BJ (cell line): ENCODE data around the gene NEK8. TPM values are rescaled to one million over a fixed set of nuclear protein-coding genes. Genes with fewer than 3 reads are reported as not detected.

Experiments used
- CTCF ChIA-PET: fragments of 350-600 bp; formaldehyde crosslinking; extraction: SDS; loops from one replicate; lab custom pipeline; 2021; ENCODE audit warnings: antibody characterized with exemption, inconsistent platforms; lab: Yijun Ruan, JAX
- POLR2A ChIA-PET: fragments of 300-600 bp; sonication (Branson Sonifier 250); formaldehyde crosslinking; extraction: SDS; loops from one replicate; lab custom pipeline; 2021; ENCODE audit warnings: antibody characterized with exemption; lab: Charles Lee
- DNase-seq: peaks from one replicate; pipeline ENCODE4 v3.0.0-alpha.2; 2011; ENCODE audit warnings: low read depth
- H3K27me3 ChIP-seq: 2 replicates; pipeline ENCODE4 v1.6.0; 2011; ENCODE audit warnings: low read length; ENCODE audit not compliant: control insufficient read depth, insufficient read depth
- H3K36me3 ChIP-seq: 2 replicates; pipeline ENCODE4 v1.5.1; 2011; ENCODE audit warnings: low read length; ENCODE audit not compliant: control insufficient read depth, insufficient read depth
- H3K4me3 ChIP-seq: 2 replicates; pipeline ENCODE4 v1.5.1; 2011; ENCODE audit warnings: low read depth, mild to moderate bottlenecking, control low read depth, low read length
- polyA plus RNA-seq: library from polyadenylated mRNA; depleted of rRNA; stranded (reverse); fragments of >200 nt; gene quantifications from 2 replicates; pipeline ENCODE4 v1.2.3, GENCODE V29; 2011
- TF ChIP-seq, protein P1 (sequence below): IDR thresholded peaks from 2 replicates; pipeline ENCODE4 v1.5.1; 2011; ENCODE audit warnings: low read depth, mild to moderate bottlenecking, control low read depth, inconsistent platforms, low read length, moderate library complexity; ENCODE audit not compliant: insufficient read depth

NEK8 gene
- polyA plus RNA-seq, 1 experiment: 5.3 TPM

DNA sequence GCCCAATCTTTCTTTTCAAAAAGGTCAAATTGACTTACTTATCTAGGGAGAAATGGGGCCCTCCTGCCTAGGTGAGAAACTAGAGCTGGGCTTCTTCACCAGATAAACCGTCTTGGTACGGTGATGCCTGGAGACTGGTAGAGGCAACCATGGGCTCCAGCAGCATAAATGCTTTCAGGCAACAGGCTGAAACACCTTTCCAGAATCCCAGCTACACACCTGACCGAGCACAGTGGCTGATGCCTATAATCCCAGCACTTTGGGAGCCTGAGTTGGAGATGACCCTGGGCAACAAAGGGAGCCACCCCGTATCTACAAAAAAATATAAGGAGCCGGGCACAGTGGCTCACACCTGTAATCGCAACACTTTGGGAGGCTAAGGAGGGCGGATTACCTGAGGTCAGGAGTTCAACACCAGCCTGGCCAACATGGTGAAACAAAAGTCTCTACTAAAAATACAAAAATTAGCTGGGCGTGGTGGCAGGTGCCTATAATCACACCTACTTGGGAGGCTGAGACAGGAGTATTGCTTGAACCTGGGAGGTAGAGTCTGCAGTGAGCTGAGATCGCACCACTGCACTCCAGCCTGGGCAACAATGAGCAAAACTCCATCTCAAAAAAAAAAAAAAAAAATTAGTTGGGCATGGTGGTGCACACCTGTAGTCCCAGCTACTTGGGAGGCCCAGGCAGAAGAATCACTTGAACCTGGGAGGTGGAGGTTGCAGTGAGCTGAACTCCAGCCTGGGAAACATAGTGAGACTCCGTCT lies 23.2 kb downstream of the NEK8 start:
- Histone ChIP-seq H3K36me3 (peaks cover 36% of the 10 kb centered on the region), H3K27me3 (no peaks in the 10 kb centered on the region), H3K4me3 (no peak overlapping the region)
- TF ChIP-seq, protein P1, sequence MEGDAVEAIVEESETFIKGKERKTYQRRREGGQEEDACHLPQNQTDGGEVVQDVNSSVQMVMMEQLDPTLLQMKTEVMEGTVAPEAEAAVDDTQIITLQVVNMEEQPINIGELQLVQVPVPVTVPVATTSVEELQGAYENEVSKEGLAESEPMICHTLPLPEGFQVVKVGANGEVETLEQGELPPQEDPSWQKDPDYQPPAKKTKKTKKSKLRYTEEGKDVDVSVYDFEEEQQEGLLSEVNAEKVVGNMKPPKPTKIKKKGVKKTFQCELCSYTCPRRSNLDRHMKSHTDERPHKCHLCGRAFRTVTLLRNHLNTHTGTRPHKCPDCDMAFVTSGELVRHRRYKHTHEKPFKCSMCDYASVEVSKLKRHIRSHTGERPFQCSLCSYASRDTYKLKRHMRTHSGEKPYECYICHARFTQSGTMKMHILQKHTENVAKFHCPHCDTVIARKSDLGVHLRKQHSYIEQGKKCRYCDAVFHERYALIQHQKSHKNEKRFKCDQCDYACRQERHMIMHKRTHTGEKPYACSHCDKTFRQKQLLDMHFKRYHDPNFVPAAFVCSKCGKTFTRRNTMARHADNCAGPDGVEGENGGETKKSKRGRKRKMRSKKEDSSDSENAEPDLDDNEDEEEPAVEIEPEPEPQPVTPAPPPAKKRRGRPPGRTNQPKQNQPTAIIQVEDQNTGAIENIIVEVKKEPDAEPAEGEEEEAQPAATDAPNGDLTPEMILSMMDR: no peak
- no peak for DNase-seq
- ChIA-PET CTCF (interaction anchor here (0.6 to 18.7 kb wide), 11 partner anchors 9 to 201 kb away, joined by 3 to 416 read pairs (median 3); partner anchors contain the start of genes FLOT2, NEK8 and TLCD1), POLR2A (no interaction called here)

DNA sequence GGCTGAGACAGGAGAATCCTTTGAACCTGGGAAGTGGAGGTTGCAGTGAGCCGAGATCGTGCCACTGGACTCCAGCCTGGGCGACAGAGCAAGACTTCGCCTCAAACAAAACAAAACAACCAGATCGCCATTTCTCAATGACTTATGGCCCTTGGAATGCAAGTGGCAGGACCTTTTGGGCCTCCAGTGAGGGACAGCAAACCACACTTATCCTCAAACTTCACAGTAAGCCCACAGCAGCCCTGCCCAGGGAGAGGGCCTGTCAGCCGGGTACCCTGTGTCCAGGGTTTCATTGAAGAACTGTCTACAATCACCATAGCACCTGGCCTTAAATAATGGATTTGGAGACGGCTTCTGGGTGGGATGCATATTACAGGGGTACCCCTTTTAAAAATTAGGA lies 26.9 kb downstream of the NEK8 start:
- Histone ChIP-seq H3K36me3 (peaks cover 23% of the 10 kb centered on the region), H3K4me3 (no peak overlapping the region), H3K27me3 (no peaks in the 10 kb centered on the region)
- no peak for DNase-seq
- POLR2A ChIA-PET: no interaction called here
- CTCF ChIA-PET: interaction anchor here (0.7 to 18.7 kb wide), 2 partner anchors 27 to 99 kb away, joined by 3 to 416 read pairs; partner anchors contain the start of genes ERAL1, NEK8 and TLCD1
- TF ChIP-seq, protein P1: no peak

DNA sequence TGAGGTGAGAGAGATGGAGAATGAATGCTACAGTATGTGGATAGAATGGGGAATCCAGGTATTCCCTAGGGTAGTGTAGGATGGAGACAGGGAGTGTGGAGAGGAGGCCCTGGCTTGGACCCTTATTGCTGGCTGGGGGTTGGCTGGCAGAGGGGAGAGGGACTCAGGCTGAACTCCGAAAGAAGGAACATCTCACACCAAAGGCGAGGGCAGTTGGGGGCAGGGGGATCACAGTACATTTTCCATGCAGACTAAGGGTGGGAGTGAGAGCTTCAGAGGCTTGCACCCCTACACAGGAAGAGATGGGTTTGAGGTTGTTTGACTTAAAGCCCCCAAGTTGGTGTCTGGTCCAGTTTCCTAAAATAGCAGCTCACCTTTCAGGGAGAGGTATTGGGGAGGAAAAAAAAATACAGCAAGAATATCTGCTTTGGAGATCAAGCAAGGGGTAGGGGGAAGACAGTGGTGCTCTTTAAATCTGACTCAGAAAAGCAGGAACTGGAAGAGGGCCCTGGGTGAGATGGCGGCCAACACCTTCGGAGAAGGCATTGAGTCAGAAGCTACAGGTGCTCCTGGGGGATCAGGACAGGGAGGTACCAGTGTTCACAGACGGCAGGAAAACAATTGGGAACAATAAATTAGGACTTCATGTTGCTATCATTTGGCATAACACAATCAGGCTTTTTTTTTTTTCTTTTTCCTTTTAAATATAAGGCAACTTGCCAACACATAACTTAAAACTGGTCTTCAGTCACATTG lies 27.6 kb downstream of the NEK8 start:
- Histone ChIP-seq H3K27me3 (no peaks in the 10 kb centered on the region), H3K4me3 (no peak overlapping the region), H3K36me3 (peaks cover 17% of the 10 kb centered on the region)
- TF ChIP-seq, protein P1: no peak
- ChIA-PET POLR2A (no interaction called here), CTCF (interaction anchor here (0.7 to 18.7 kb wide), 3 partner anchors 11 to 99 kb away, joined by 3 to 416 read pairs (median 3); partner anchors contain the start of genes ERAL1, NEK8 and TLCD1)
- no peak for DNase-seq

DNA sequence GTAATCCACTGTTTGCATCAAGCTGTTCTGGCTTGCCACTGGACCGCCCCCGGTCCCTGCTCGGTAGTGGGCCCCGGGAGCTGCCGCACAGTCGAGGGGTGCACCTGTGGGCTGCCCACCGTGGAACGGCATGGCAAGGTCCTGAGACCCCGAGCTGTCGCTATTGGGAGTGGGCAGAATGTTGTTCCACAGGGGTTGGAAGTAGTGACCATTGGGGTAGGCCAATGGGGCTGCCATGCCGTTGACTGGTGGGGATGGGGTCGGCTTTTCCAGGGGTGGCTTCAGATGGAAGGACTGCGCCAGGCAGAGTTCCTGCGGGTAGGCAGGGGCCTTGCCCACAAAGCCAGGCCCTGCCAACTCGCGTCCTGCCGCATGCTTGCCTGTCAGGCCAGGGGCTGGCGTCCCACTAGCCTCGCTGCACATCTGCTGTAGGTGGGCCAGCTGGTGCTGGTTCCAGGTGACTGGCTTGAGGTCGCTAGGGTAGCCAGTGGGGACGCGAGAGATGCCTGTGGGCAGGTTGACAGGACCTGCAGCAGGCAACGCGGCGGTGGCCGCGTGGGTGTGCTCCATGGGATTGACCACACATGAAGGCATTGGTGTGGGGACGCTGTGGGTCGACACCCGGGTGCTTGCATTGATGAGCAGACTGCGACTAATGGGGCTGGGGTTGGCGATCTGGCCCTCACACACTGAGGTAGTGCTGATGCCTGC lies 30.0 kb downstream of the NEK8 start:
- H3K4me3 ChIP-seq: no peak overlapping the region
- H3K36me3 ChIP-seq: peaks cover 14% of the 10 kb centered on the region
- POLR2A ChIA-PET: no interaction called here
- no peaks in the 10 kb centered on the region for H3K27me3 ChIP-seq
- CTCF ChIA-PET: interaction anchor here (0.9 to 1.2 kb wide), 2 partner anchors 32 to 195 kb away, joined by 3 to 5 read pairs; partner anchors contain the start of gene TLCD1
- TF ChIP-seq, protein P1: no peak
- DNase-seq: no peak
